Fibroblast of upper back skin (primary cell): ENCODE data around the gene SLC35F6.
A peak's percentile ranks its signal among the peaks of the same experiment; 100 is the strongest.
"Not testable (repeated sequence)": the region's sequence is repeated elsewhere in the genome, so short reads cannot be mapped to it uniquely, and the experiment has no call there.

Source experiments
- DNase-seq: peaks from one replicate; pipeline ENCODE4 v3.0.0-alpha.2; 2013

The SLC35F6 gene

GRCh38 chr2:26757873-26758789 is 6.0 kb upstream of the SLC35F6 start:
- DNase-seq = peak; percentile 100

- DNase-seq = peak; percentile 35
Observed at GRCh38 chr2:26758790-26759321, 5.2 kb upstream of the SLC35F6 start.

- DNase-seq = no peak
Observed at GRCh38 chr2:26759845-26760244, 4.2 kb upstream of the SLC35F6 start.

GRCh38 chr2:26760991-26761390 is 3.1 kb upstream of the SLC35F6 start:
- not testable (repeated sequence) for DNase-seq

GRCh38 chr2:26763019-26763418 is 1.1 kb upstream of the SLC35F6 start:
- DNase-seq = no peak

GRCh38 chr2:26764906-26765305 is 822 bp downstream of the SLC35F6 start:
- DNase-seq = no peak

GRCh38 chr2:26765475-26766200 is 1.6 kb downstream of the SLC35F6 start:
- no peak for DNase-seq

GRCh38 chr2:26767129-26767528 is 3.0 kb downstream of the SLC35F6 start:
- no peak for DNase-seq

GRCh38 chr2:26767894-26768487 is 3.9 kb downstream of the SLC35F6 start:
- no peak for DNase-seq

GRCh38 chr2:26768759-26769088 is 4.6 kb downstream of the SLC35F6 start:
- DNase-seq = no peak

- DNase-seq = no peak
Observed at GRCh38 chr2:26769089-26769761, 5.1 kb downstream of the SLC35F6 start.

- peak; percentile 81 for DNase-seq
Observed at GRCh38 chr2:26770986-26771586, 7.0 kb downstream of the SLC35F6 start.

- peak; percentile 41 for DNase-seq
Observed at GRCh38 chr2:26772064-26773001, 8.2 kb downstream of the SLC35F6 start.

GRCh38 chr2:26776195-26776800 is 12.2 kb downstream of the SLC35F6 start:
- no peak for DNase-seq

GRCh38 chr2:26778098-26778497 is 14.0 kb downstream of the SLC35F6 start:
- no peak for DNase-seq

GRCh38 chr2:26778507-26778906 is 14.4 kb downstream of the SLC35F6 start:
- DNase-seq = no peak

- no peak for DNase-seq
Observed at GRCh38 chr2:26780203-26780760, 16.2 kb downstream of the SLC35F6 start.

- DNase-seq = no peak
Observed at GRCh38 chr2:26782876-26783704, 19.0 kb downstream of the SLC35F6 start.

GRCh38 chr2:26784570-26785234 is 20.6 kb downstream of the SLC35F6 start:
- no peak for DNase-seq
